K562 (cell line): Measurements from ENCODE around the gene MCRS1. TPM values are rescaled to one million over a fixed set of nuclear protein-coding genes. Genes with fewer than 3 reads are reported as not detected.

ENCODE experiments used
- ADNP ChIP-seq: fragments of 200-800 bp; sonication (Bioruptor generic); IDR thresholded peaks from 2 replicates; pipeline ENCODE4 v1.6.1; 2016; ENCODE audit warnings: missing genetic modification characterization, missing compliant biosample characterization
- BCLAF1 ChIP-seq, 2 experiments: fragments of 450-650 bp in 1 of 2; IDR thresholded peaks; 2 replicates each; pipeline ENCODE4 v1.6.1; 2011 to 2017; ENCODE audit warnings: low read depth in 2 of 2, antibody characterized with exemption in 1 of 2, borderline replicate concordance in 1 of 2, low read length in 1 of 2, mild to moderate bottlenecking in 1 of 2, mixed read lengths in 1 of 2; ENCODE audit not compliant: control insufficient read depth in 1 of 2
- HNRNPL ChIP-seq: fragments of 200-400 bp; formaldehyde crosslinking; IDR thresholded peaks from 2 replicates; pipeline ENCODE4 v1.6.1; 2017; ENCODE audit warnings: low read depth, mild to moderate bottlenecking, low read length
- HSF4 ChIP-seq: fragments of 250-450 bp; sonication (Bioruptor Pico); IDR thresholded peaks from 2 replicates; pipeline ENCODE4 v2.1.2; 2022; ENCODE audit warnings: mild to moderate bottlenecking, moderate library complexity, borderline replicate concordance
- NFXL1 ChIP-seq: fragments of 450-650 bp; formaldehyde crosslinking; IDR thresholded peaks from 2 replicates; pipeline ENCODE4 v1.4.0; 2021; ENCODE audit warnings: mild to moderate bottlenecking
- PTRF ChIP-seq: fragments of 450-650 bp; IDR thresholded peaks from 2 replicates; pipeline ENCODE4 v1.6.1; 2016; ENCODE audit warnings: mild to moderate bottlenecking, missing genetic modification characterization, missing compliant biosample characterization
- ZNF146 ChIP-seq: IDR thresholded peaks from one replicate; pipeline ENCODE4 v1.6.1; 2018; ENCODE audit warnings: missing compliant biosample characterization; ENCODE audit not compliant: unreplicated experiment
- ZNF184 ChIP-seq: sonication (generic); formaldehyde crosslinking; IDR thresholded peaks from 2 replicates; pipeline ENCODE4 v1.5.0; 2020; ENCODE audit warnings: missing genetic modification reagents
- ZNF318 ChIP-seq, 2 experiments: fragments of 450-650 bp; IDR thresholded peaks; 2 replicates each; pipeline ENCODE4 v1.6.1; 2016; ENCODE audit warnings: mild to moderate bottlenecking in 2 of 2, borderline replicate concordance in 1 of 2, low read depth in 1 of 2, moderate library complexity in 1 of 2
- polyA plus RNA-seq, 8 experiments: library from polyadenylated mRNA; depleted of rRNA in 4 of 8; stranded (reverse) in 5 of 8; unstranded in 3 of 8; fragments of >200 nt; fragmentation: Nextera tagmentation in 2 of 8; fragmentation: Illumina TruSeq in 1 of 8; extraction: Ambion mirVana in 2 of 8; extraction: Trizol in 1 of 8; gene quantifications; 2 replicates each; pipeline versions ENCODE4 v1.2.1 to v1.2.3, GENCODE V29; 2011 to 2014; ENCODE audit warnings: inconsistent platforms in 1 of 8, missing spikeins in 1 of 8
- total RNA-seq, 7 experiments: library from RNA; depleted of rRNA in 6 of 7; stranded (reverse); fragments of >200 nt in 6 of 7; fragmentation: Illumina TruSeq in 2 of 7; extraction: Trizol in 2 of 7; gene quantifications; 2 replicates each; pipeline versions ENCODE4 v1.2.1 to v1.2.3, GENCODE V29; 2011 to 2021; ENCODE audit warnings: low replicate concordance in 1 of 7
- TF ChIP-seq, protein P1 (sequence below): sonication (generic); formaldehyde crosslinking; IDR thresholded peaks from 2 replicates; pipeline ENCODE4 v1.8.0; 2023; ENCODE audit warnings: mild to moderate bottlenecking, missing genetic modification reagents

MCRS1 gene
- total and polyA plus RNA-seq, 9 of the 15 experiments (the other 6 are each of a cell fraction or from before 2014, with no cell fraction given) = 50.0 to 100 (median 73.2) TPM

- TF ChIP-seq, protein P1, sequence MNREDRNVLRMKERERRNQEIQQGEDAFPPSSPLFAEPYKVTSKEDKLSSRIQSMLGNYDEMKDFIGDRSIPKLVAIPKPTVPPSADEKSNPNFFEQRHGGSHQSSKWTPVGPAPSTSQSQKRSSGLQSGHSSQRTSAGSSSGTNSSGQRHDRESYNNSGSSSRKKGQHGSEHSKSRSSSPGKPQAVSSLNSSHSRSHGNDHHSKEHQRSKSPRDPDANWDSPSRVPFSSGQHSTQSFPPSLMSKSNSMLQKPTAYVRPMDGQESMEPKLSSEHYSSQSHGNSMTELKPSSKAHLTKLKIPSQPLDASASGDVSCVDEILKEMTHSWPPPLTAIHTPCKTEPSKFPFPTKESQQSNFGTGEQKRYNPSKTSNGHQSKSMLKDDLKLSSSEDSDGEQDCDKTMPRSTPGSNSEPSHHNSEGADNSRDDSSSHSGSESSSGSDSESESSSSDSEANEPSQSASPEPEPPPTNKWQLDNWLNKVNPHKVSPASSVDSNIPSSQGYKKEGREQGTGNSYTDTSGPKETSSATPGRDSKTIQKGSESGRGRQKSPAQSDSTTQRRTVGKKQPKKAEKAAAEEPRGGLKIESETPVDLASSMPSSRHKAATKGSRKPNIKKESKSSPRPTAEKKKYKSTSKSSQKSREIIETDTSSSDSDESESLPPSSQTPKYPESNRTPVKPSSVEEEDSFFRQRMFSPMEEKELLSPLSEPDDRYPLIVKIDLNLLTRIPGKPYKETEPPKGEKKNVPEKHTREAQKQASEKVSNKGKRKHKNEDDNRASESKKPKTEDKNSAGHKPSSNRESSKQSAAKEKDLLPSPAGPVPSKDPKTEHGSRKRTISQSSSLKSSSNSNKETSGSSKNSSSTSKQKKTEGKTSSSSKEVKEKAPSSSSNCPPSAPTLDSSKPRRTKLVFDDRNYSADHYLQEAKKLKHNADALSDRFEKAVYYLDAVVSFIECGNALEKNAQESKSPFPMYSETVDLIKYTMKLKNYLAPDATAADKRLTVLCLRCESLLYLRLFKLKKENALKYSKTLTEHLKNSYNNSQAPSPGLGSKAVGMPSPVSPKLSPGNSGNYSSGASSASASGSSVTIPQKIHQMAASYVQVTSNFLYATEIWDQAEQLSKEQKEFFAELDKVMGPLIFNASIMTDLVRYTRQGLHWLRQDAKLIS (CRISPR knock-in tag) = no peak
- TF ChIP-seq ZNF184 (CRISPR knock-in tag) (no peak), ZNF146 (CRISPR knock-in tag) (no peak), PTRF (no peak), HSF4 (CRISPR knock-in tag) (no peak), HNRNPL (no peak), ADNP (no peak), BCLAF1 (IDR thresholded peaks at IDR 0.05; ENCODE audit: borderline replicate concordance in 1 of 2, control insufficient read depth in 1 of 2, low read depth in 2 of 2, low read length in 1 of 2) (no peak), ZNF318 (IDR thresholded peaks at IDR 0.05; ENCODE audit: borderline replicate concordance in 1 of 2, low read depth in 1 of 2) (no peak), NFXL1 (CRISPR knock-in tag) (no peak)
These were observed 12.9 kb upstream of the MCRS1 start (continued) for GRCh38 chr12:49580572-49581535.
